ENCODE measurements around the gene TENT4A.

TENT4A gene

DNA sequence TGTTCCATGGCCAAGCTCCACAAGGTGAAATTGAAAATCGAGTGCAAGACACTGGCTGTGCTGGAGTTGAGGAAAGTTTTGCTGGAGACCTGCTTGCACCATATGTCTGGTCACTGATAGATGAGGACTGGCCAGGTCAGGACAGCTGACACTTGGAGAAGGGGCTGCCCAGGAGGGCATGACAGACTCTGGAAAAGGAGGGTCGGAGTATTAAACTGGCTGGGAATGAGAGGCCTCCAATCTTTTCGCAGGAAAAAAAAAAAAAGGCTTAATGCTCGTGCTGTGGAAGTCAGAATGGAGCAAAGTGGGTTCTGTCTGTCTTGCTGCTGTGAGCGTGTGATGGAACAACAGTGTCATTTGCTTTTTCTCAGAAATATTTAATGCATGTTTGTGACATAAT is 5.5 kb downstream of the TENT4A start:
- no peak for DNase-seq

DNA sequence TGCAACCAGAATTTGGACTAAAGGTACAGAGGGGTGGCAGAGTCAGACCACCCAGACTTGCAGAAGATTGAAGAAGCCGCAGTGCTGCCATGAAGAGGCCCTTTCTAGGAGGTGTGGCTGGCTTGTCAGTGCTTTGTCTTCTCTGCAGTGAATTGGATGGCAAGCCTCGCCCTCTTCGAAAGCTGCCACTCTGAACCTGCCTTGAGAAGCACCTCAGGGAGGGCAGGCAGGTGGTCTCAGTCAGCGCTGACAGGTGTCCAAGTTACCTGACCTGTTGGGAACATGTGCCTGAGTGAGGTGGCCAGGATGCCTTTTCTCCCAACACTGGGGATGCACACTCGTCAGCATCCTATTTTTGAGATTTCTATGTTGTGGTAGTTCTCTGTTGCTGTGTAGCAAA is 6.2 kb downstream of the TENT4A start:
- no peak for DNase-seq

DNA sequence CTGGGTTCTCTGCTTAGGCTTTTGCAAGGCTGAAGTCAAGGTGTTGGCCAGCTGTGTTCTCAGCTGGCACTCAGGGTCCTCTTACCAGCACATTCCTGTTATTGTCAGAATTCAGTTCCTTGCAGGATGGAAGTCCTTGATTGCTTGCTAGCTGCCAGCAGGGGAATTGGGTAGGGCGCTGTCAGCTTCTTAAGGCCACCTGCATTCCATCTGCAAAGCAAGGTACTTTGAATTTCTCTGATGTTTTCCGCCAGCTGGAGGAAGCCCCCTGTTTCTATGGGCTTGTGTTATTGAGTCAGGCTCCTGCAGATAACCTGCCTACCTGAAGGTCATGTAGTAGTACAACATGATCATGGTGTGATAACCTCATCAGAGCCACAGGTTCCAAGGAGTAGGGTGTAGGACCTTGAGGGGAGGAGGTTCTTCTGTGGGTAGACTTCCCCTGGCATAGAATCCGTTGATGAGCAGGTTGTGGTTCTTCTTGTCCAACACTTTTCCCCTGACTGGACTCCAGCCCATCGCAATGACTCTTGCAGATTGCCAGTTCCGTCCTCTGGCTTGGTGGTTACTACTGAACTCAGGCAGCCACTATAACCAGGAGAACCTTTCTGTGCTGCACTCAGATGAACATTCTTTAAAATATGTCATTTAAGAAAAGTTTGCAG is 6.8 kb downstream of the TENT4A start:
- DNase-seq = no peak

DNA sequence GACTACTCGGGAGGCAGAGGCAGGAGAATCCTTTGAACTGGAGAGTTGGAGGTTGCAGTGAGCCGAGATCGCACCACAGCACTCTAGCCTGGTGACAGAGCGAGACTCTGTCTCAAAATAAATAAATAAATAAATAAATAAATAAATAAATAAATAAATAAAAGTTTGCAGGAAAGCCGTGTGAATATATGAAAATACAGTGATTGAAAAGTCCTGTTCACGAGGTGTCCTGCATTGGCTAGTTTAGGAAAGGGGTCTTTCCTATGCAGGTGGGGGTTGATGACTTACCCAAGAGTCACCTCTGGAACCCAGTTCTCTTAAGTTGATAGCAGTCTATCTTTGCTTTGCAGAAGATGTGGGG is 7.3 kb downstream of the TENT4A start:
- no peak for DNase-seq

DNA sequence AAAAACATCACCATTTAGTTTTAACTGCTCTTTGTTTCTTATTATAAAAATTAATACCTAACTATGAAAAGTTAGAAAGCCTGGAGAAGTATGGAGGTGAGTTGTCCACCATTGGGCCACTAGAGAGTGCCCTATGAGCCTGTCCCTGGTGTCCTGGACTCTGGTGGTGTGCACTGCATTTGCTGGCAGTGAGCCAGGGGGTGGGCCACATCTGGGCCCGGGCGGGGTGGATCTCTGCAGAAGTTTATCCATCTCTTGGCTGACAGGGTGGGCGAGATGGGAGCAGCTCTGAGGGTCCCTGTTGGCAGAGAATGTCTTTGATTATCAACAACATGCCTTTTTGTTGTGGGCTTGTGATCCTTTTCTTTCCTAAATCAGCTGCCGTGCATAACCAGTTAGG is 8.2 kb downstream of the TENT4A start:
- no peak for DNase-seq

DNA sequence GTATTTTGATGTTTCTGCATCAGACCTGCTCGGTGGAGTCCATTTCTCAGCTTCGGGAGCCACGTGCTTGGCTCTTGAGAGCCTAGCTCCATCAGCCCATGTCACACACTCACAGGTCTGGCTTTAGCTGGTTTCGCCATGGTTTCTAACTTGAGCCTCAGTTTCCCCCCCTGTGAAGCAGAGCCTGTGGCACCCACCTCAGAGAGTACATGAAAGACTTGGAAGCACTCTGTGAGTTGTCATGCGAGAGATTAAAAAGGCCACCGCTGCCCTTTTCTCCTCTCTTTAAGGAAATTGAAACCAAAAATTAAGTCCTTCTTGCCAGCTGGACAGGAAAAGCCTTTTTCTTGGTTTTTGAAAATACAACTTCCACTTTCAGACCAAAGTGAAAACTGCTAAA is 8.8 kb downstream of the TENT4A start:
- DNase-seq = no peak

DNA sequence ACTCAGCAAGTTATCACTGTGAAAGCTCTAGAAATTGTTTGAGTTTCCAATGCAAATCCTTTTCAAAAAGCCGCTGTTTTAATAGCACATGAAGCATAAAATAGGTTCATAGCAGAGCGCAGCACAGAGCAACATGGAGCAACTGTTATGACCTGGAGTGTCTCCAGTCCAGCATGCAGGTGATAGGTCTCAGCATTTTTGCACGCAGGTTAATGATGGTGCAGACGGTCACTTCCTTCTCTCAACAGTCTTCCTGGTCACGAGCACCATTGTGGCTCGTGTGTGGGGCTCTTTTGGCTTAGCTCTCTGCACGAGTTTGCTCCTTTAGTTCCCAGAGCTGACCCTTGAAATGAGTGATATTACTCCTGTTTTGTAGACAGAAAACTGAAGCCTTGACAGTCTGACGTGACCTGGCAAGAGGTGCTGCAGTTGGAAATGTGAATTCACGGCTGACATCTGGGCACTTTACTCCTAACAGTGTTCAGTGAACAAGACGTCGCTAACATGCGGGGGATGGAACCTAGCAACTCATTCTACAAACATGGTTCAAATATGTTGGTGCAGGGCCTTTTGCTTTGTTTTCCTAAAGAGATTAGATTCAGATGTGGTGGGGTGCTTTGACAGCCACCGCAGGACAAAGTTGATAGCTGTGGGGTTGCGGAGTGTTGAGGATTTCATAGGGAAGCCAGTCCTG is 10.0 kb downstream of the TENT4A start:
- no peak for DNase-seq

DNA sequence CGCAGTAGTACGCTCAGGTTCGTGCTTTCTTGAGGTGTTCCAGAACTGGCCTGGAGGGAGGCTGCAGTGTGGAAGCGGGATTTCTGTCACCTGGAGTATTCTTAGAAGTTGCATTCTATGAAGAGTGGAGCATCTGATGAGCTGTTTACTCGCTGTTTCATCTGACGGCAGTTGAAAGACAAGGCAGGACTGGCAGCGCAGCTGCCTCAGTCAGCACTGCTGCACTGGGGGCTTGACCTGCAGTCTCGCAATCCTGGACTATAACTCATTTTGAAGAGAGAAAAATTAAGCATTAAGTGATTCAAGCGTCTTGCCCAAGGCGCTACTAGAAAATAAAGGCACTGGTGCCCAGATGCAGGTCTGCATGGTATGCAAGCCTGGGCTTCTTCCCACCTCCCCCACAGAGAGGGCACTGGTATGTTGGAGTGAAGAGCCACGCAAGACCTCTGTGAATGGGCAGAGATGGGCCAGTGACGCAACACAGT is 10.6 kb downstream of the TENT4A start:
- DNase-seq = no peak

DNA sequence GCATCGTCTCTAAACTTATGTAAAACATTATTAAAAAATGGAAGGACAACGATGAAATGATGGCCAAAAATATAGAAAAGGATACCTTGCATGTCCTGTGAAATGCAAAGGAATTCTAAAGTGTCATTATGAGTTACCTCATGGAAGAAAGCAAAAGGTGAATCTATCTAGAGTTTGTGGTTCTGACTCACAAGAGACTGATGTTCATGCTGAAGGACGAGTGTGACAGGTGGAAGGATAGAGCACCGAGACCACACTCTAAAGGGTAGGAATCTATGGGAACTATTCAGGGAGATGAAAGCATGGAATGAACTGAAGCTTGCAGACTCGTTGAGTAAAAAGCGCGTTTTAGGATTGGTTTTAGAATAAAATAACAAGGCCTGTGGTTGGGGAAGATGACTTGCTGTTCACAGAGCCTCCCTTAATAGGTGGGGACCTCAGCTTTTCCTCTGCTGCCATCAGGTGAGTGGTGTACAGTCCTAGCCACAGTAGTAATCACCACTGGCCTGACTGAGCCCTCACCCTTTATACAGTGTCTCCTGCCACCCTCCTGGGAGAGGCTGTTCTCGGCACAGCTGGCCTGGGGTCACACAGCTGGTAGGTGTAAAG is 11.2 kb downstream of the TENT4A start:
- no peak for DNase-seq

DNA sequence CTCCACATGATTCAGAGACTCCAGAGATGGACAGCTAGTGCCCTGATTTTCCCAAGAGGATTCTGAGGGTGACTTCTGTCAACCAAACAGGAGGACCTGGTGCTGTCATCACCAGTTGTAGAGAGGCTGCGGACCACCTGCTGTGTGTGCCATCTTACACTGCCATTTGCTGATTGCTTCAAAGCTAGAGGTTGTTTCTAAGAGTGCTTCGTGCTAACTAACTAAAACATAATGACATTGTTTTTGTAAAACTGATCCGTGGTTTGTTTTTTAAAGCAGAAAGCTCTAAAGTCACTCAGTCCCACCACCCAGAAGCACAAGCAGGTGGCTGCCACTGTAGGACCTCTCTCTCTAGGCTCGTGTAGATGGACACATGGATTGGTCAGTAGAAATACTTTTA is 12.2 kb downstream of the TENT4A start:
- no peak for DNase-seq

DNA sequence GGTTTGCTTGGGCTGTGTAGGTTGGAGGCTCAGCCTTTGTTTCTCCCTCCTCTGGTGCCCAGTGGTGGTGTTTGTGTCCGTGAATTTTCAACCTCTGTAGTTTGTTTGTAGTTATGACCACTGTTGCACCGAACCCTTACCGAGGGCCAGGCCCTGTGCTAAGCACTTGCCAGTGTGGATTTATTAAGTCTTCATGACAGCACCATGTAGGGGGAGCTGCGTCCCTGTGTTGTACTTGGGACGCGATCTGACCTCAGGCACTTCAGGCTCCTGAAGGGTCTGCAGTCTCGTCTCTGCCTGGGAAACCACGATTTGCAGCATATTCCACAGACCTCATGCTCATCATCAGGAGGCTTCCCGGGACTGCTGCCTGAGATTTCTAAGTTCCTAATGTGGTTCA is 12.8 kb downstream of the TENT4A start:
- DNase-seq = no peak

DNA sequence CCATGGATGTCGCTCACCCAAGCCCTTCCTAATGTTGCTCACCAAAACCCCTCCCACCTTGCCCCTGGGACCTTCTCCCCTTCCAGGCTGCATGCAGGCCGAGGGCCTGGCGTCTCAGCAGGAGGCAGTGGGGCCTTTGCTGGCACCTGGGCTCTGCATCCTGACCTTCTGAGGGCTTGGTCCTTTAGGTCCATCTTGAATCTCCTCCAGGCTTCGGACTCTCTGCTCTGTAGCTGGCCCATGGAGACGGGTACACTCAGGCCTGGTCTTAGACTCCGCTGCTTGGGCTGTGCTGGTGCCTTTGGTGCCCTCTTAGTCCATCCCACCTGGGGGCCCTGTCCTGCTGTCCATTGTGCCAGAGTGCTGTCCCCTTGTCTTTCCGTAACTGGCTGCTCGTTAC is 14.0 kb downstream of the TENT4A start:
- no peak for DNase-seq

DNA sequence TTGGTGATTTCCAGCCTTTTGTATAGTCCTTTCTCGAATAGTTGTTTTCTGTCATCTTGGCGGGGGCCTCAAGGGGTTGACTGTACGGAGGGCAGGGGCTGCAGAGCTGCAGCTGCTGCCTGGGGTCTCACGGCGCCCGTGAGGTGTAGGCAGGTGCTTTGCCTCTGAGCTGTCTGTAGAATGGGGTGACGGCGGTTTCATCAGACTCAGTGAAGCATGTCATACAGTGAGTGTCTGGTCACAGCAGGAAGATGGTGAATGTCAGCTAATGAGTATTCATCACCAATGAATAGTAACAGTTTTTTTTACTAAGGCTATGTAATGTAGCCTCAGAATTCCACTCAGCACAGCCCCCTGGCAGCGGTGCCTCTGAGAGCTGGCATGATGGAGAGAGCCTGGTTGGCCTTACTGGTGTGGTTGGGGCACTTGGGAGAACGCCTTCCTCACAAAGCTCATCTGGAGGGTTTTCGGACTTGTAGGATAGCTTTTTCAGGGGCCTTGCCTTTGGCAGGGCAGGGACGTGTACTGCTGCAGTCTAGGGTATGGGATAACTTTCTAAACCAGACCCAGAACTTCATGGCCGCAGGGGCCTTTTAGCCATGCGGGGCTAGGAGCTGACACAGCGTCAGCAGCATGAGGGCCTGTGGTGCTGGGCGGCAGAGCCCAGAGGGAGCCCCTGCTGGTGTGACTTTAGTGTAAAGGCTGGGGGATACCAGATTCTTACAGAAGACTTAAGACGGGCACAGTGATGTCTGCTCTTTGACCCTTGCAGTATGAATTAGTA is 15.0 kb downstream of the TENT4A start:
- no peak for DNase-seq

DNA sequence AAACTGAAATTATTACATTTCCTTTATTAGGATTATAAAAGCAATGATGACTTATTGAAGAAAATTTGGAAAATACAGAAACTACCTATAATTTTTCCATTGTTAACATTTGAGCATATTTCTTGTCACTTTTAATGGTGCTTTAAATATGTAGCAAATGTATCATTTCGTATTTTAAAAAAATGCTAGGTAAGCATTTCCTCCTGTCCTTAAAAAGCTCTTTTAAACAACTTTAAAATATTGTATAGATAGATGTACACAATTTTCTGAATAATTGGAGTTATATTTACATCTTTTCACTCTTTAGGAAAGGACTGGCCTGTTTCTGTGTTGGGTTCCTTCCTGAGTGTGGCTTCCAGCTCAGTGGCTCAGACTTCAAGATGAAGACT is 15.6 kb downstream of the TENT4A start:
- no peak for DNase-seq

DNA sequence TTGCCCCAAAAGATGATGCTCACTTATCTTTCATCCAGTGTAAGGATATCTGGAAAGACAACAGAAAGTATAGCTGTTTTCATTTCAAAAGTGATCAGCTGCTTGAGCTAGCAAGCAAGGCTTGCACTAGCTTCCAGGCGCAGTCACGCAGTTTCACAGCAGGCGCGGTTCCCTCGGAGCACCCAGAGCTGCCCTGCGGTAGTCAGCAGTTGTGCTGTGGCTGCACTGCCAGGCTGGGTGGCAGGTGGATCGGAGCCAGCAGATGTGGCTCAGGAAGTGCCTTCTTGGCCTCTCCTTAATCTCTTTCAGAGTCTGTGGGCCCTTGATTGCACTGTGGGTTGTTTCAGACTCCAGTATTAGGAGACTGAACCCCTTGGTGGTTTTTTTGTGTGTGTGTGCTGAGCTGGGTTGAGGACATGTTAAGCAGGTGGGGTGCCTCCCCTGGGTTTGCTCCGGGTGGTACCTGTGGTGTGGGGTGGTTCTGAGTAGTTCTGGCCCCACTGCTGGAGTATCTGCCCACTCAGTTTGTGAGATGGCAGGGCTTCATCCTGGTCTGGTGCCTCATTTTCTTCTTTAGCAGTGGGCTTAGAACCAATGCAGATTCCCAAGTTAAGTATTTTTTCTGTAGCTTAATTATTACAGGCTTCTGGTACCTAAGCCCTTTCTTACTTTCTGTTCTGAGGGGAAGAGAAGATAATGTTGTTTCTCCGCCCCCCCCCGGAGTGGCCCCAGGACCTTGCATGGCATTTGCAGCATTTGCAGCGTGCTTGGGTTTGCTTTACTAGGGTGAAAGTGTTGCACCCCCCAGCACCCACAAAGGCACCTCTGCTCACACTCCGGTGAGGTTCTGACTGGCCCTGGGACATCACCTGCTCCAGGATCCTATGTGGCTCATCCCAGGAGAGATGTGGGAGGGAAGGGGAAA is 16.4 kb downstream of the TENT4A start:
- DNase-seq = no peak

DNA sequence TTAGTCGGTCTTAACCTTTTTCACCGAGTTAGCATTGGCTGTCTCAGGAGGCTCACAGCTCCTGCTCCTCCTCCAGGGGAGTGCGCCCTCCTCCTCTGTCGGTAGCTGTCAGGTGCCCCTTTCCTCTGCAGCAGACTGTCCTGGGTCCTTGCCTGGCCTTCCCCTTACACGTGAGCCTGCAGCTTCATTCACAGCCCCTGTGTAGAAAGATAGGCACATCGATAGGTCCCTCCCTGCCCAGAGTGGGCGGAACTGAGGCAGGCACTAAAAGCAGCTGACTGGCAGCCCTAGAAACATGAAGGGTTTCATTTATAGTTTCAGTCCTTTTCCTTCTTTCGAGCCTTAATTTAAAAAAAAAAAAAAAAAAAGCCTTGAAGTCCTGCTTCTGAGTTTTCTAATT is 17.2 kb downstream of the TENT4A start:
- no peak for DNase-seq

DNA sequence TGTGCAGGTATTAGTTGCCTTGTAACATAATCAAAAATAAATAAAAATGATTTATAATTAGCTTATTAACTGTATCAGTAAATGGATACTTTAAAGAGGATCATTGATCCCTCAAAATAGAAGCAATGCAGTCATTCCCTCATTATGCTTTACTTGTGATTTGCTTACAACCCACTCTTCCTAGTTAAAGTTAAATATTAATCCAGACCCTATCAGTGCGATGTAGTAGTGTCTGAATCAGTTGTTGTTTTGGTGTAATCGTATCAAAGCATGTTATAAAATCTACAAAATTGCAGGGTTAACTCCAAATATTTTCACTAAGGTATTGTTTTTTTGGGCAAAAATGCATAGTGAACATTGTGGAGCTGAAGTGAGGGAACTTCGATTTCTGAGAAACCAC is 17.6 kb downstream of the TENT4A start:
- DNase-seq = no peak

DNA sequence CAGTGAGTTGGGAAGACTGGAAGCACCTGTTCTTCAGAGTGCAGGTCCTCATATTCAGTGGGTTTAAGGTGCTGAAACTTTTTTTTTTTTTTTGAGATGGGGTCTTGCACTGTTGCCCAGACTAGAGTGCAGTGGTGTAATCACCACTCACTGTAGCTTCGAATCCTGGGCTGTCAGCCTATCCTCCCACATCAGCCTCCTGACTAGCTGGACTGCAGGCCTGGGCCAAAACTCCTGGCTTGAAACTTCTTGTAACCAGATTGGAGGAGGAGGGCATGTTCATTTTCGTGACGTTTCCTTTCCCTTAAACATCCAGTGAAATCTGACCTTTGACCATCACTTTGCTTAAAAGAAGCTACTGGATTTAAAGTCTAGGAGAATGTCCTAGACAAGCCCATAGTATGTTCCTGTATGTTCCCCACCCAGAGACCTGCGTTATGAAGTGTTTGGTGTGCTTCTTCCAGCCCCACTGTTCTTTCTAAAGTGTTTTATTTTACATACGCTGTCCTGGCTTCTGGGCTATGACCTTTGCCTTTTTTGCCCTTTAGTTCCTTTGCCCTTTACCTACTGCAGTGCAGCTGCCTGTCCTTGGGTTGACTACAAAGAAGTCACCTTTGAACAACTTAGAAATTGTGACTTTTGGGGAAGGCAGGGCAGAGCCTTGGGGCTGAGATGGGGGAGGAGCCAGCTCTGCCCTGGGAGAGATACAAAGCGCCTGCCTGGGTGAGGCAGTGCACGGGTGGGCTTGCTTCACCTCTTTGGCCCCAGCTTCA is 18.4 kb downstream of the TENT4A start:
- DNase-seq = no peak

DNA sequence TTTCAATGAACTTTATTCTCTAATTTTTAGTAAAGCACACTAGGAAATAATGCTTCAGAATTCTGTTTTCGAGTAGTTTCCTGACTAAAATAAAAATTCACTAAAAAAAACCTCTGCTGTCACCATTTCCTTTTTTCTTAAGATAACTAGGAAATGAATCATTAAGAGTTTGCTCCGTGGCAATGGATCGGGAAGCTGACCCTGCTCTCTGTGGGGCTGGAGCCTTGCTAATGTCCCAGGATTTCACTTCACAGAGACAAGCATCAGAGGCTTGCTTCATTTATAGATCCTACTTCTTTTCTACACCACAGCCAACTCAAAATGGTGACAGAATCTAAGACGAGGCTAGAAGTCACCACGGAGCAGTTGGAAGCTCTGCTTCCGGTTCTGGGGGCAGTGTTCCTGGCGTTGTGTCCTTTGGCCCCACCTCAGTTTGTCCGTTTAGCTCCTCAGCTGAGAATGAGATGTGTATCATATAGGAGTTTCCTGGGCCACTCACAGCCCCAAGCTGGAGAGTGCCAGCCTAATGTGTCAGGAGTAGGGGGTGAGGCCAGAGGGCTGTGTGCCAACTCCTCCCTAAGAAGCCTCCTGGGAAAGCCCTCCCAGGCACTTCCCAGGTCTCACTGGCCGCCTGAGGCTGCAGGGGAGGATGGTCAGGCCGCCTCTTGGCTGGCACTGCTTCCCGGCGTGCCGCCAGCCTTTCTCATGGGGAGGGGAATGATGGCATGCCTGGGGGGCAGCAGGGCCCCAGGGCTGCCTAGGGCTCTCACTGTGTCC is 19.6 kb downstream of the TENT4A start:
- DNase-seq = peak; percentile 75

DNA sequence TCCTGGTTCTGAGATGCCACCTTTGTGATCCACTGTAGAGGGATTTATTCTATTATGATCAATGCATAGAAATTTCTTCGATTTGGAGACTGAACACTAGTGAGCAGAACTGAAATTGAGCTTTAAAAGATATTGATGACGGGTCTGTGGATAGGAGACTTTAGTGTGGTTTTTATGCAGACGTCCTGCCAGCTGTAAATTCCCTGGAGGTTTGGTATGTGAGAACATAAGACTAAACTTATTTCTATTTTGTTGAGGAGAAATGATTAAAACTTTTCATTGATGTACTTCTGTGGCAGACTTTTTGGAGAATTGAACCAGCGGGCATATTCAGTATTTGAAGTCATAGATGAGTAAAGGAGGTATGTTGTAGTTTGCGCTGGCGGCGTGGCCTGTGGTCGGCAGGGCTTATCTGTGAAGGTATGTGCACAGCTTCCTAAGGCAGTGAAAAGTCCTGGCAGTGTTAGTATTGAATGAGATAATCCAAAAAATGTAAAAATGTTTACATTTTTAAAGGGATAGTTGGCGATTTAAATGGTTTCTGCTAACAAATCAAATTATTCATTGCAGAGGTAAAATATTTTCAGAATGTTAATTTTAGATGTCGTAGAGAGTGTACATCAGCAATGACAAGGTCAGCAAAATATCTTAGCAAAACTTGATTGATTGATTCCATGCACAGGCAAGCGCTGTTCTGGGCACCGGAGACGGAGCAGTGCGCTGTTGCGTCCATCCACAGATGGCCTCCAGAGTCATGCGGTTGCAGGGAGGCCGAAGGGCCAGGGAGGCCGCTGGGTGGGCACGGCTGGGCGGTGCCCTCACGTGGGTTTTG is 20.4 kb downstream of the TENT4A start:
- DNase-seq = peak; percentile 73

All from fibroblast of skin of right biceps (primary cell).